ENCODE measurements around the gene TAP2. TPM values are rescaled to one million over a fixed set of nuclear protein-coding genes. Genes with fewer than 3 reads are reported as not detected.

The TAP2 gene
- total and polyA plus RNA-seq, 2 of the 13 experiments (the other 11 are each of a cell fraction or from before 2014, with no cell fraction given): 10.3 to 17.6 TPM

GRCh38 chr6:32843979-32844838 lies 5.7 kb upstream of the TAP2 start, which contains the start of gene PSMB8 (continued):
- TF ChIP-seq LRRFIP1 (CRISPR knock-in tag; conservative IDR thresholded peaks at IDR 0.05) (no peak), ZNF260 (CRISPR knock-in tag; IDR thresholded peaks at IDR 0.05; ENCODE audit: borderline replicate concordance, low read depth) (no peak), ZNF850 (CRISPR knock-in tag; conservative IDR thresholded peaks at IDR 0.05) (no peak), ZNF784 (CRISPR knock-in tag; IDR thresholded peaks at IDR 0.05; ENCODE audit: borderline replicate concordance) (no peak), ASH2L (IDR thresholded peaks at IDR 0.05; ENCODE audit: insufficient read length, low read depth, low read length) (peak; percentile 81), ZNF44 (CRISPR knock-in tag; IDR thresholded peaks at IDR 0.05) (no peak), TERF1 (CRISPR knock-in tag; IDR thresholded peaks at IDR 0.05) (no peak), SIN3A (IDR thresholded peaks at IDR 0.05; ENCODE audit: borderline replicate concordance, low read depth, low read length) (peak; percentile 57; the same call in 1 of the 2 replicates), ZBTB14 (CRISPR knock-in tag; IDR thresholded peaks at IDR 0.05) (no peak), ZNF280B (CRISPR knock-in tag; IDR thresholded peaks at IDR 0.05; ENCODE audit: borderline replicate concordance) (peak; percentile 43; the same call in 1 of the 2 replicates), MTERF4 (CRISPR knock-in tag; IDR thresholded peaks at IDR 0.05) (no peak), ZHX1 (CRISPR knock-in tag; IDR thresholded peaks at IDR 0.05; ENCODE audit: low read depth) (peak; percentile 13; the same call in 1 of the 2 replicates), BCL6 (CRISPR knock-in tag; IDR thresholded peaks at IDR 0.05) (no peak)
